Muscle of back (tissue), 11 donors: ENCODE results near the gene PPP6R1. TPM values are rescaled to one million over a fixed set of nuclear protein-coding genes. Genes with fewer than 3 reads are reported as not detected.

Experiments used
- DNase-seq, 3 donors: peaks; one replicate each; pipeline versions ENCODE4 v3.0.0 to v3.0.0-alpha.2; 2013
- polyA plus RNA-seq, 10 donors: library from polyadenylated mRNA; unstranded; fragments of 120-200 nt; gene quantifications; one replicate each; pipeline ENCODE4 v1.2.1, GENCODE V29; 2013; ENCODE audit not compliant: insufficient read length in 10 of 10

Gene PPP6R1
- polyA plus RNA-seq, 10 donors = 21.5 to 31.9 (median 27.8) TPM

DNA sequence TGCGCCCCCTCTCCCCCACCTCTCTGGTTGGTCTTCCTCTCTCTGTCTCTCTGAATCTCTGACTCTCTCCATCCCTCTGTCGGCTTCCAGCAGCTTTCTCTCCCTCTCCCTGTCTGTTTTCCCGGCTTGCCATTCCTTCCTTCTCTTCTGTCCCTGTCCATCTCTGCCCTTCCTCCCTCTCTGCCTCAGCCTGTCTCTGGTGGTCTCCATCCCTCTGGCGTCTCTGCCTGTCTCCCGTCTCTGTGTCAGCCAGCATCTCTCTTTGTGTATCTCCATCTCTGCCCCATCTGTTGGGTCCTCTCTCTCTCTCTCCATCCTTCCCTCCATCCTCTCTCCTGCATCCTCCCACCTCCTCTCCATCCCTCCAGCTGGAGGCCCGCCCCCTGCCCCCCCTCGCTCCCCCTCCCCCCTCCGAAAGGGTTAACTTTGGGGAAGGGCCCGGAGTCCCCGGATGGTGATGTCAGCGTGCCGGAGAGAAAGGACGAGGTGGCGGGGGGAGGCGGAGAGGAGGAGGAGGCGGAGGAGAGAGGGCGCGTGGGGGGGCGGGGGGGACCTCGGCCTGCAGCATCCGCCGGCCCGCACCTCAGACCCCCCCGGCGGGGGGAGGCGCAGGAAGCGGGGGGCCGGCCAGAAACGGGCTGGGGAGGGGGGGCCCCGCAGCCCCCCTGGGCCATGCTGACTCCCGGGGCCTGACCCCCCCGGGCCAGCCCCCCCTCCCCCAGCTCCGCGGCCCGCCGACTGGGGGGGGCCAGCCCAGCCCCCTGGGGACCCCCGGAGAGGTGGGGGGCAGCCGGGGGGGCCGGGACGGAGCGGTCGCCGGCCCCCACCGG lies 24.9 kb upstream of the PPP6R1 start, which contains the start of gene BRSK1:
Gene BRSK1 (plus strand): TSS at position 450 of the 830 bp plus-strand sequence. CDS start 446 bp downstream, outside the sequence.
- peak; percentile 62 to 83 (median 77) for DNase-seq

DNA sequence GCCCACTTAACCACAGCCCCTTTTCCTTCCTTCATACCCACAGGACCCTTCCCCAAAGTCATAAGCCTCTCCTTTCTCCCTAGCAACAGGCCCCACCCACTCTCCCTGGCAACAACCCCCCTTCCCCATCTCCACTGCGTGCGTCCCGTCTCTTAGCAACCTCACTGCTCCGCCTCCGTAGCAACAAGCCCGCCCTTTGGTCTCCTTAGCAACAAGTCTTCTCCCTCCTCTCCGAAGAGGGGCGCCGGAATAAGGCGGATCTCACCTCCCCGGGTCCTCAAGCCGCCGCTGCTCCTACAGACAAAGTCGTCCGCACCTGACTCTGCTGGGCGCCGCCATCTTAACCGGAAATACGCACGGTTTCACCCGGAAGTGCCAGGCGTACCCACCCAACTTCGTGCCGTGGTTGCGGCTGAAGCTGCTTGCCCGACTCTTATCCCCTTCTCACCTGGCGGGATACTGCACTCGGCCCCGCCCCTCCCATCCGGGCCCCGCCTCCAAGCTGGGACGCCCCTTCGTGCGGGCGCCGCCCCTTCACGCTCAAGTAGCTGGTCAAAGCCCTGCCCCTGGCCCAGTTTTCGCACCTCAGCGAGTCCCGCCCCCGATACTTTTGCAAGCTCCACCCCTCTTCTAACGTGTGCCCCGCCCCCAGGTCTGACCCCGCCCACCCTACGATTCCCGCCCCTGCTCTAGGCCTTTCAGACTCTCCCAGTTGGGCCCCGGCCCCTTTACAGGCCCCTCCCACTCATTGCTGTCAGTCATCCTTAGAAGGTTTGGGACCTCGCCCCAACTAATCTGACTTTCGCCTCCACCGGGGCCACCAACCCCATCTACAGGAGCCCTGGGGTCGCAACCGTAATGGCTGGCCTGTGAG lies 21.2 kb upstream of the PPP6R1 start, which contains the start of gene HSPBP1:
Gene HSPBP1 (minus strand): TSS at position 341 of the 874 bp plus-strand sequence. CDS start 502 bp downstream, outside the sequence.
- peak; percentile 90 to 97 (median 92) for DNase-seq

DNA sequence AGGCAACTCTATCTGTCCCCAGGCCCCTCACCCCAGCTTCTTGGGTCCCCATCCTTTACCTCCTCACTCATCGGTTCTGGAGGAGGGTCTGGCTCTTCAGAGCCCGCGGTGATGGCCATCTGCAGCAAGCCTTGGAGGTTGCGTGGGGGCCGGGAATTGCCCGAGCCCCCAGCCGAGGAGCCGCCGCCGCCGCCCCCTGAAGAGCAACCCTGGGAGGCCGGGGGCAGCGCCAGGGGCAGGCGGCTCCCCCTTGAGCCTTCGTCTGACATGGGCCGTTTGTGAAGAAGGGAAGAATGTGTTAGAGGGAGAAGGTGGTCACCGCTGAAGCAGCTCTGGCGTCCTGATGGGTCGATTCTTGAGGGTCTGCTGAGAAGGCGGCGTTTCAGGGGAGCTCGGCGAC lies 20.5 kb upstream of the PPP6R1 start:
- DNase-seq = no peak

DNA sequence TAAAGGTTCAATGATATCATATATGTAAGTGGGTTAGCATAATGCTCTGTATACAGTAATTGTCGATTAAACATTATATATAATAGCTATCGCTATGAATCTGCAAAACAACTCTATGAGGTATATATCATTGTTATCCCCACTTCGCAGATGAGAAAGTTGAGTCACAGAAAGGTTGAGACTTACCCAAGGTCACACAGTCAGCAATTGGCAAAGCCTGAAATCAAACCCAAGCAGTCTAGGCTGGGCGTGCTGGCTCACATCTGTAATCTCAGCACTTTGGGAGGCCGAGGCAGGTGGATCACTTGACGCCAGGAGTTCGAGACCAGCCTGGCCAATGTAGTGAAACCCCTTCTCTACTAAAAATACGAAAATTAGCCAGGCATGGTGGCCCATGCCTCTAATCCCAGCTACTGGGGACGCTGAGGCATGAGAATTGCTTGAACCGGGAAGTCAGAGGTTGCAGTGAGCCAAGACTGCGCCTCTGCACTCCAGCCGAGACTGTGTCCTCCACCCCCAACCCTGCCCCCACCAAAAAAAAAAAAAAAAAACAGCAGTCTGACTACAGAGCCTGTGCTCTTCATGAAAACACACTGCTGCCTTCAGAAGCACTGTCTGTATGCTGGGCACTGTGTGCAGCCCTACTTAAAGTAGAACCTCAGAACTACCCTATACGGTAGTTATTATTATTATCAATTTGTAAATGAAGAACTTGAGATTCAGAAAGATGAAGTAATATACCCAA lies 19.7 kb upstream of the PPP6R1 start:
- DNase-seq = no peak

DNA sequence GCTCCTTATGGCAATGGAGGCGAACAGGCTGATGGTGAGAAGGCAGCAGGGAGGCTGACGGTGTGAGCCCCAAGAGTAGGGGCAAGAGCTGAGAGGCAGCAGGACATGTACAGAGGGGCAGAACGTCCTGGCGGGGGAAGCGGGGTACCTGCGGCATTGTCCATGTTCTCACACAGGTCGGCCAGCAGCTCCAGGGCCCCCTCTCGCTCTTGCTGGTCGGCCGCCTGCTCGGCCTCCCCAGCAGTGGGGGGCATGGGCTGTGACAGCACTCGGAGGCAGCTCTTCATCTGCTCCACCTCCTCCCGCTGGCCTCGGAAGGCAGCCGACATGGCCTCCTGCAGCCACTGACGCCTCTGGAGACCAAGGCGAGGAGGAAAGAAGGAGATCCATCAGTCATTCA lies 18.7 kb upstream of the PPP6R1 start:
- DNase-seq = no peak

DNA sequence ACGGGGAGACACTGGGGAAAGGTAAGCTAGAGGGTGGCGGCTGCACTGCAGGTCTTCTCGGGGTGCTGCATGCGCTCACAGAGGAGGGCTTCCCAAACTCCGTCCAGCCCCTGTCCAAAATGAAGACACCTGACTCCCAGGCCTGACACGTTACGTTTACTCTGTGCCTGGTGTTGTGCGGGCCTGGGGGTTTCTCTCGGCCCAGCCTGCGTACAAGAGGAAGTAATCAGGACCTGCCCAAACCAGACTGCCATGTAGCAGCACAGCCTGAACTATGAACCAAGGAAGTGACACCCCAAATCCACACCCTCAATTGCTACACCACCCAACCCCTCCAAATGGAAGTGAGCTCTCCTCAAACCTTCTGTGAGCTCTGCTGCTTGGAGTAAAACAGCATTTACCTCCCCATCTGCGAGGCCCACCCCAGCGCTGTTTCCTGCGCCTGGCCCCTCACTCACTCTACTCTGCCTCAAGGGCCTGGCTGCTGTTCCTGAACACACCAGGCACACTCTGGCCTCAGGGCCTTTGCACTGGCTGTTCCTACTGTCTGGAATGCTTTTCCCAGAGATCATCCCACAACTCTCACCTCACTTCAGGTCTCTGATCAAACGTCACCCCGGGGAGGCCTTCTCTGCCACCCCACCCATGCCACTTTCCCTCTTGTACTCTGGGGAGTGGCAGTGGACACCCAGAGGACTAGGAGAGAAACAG lies 18.1 kb upstream of the PPP6R1 start:
- DNase-seq = no peak

DNA sequence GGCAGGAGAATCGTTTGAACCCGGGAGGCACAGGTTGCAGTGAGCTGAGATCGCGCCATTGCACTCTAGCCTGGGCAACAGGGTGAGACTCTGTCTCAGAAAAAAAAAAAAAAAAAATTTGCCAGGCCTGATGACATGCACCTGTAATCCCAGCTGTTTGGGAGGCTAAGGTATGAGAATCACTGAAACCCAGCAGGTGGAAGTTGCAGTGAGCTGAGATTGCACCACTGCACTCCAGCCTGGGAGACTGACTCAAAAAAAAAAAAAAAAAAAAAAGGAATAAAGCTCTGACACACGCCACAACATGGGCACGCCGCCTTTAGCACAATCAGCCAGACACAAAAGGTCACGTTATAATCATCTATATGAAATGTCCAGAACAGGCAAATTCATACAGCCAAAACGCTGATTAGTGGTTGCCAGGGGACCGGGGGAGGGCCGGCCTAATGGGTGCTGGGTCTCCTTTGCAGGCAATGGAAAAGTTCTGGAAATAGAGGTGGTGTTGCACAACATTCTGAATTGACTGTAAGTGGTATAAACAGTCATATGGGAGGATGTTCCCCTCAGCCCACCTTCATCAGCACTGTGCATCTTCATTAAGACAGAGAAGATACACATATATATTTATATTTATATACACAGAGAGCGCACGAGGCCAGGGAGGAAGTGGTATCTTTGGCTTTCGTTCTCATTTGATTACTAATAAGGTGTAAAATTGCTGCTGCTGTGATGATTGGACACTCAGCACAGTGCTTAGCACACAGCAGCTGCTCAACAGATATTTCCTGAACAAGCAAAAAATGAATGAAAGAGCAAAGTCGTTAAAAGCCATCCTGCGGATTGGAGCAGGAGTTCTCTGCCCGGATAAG lies 17.3 kb upstream of the PPP6R1 start:
- DNase-seq = no peak

DNA sequence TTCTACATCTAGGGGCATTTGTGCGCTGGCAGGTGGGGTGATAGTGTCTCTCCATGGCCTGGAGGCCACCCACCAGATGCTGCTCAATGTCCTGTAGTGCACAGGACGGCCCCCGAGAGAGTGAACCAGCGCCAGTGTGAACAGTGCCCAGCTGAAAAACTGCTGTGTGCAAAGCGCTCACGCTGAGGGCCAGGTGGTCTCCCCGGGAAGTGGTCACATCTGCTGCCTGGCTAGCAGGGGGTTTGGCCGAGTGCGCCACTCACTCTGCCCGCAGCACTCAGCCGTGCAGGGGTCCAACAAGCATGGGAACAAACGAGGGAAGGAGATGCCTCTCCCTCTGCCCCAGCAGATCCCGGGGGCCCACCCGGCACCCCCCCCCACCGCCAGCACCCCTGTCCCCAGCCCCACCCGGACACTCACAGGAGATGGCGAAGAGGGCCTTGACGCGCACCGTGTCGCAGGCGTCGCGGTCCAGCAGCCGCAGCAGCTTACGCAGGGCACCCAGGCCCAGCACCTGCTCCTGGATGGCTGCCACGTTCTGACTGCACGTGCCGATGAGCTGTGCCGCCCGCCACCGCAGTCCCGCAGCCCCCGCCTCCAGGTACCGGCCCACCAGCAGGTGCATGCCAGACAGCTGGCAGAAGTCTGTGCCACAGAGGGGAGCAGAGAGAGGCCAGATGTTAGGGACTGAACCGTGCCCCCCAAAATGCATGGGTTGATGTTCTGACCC lies 15.3 kb upstream of the PPP6R1 start:
- DNase-seq = no peak

DNA sequence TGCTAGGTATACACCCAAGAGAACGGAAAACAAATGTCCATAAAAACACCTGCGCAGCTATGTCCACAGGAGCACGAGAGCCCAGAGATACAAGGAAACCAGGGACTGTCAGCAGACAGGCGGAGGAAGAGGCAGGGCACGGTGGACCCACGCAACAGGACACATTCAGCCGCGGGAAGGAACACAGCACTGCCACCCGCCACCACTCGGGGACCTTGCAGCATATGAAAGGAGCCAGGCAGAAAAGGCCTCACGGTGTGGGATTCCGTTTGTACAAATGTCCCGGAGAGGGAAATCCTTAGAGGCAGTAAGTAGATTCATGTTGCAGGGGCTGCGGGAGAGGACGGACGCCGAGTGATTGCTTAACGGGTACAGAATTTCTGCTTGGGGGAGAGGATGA lies 13.3 kb upstream of the PPP6R1 start:
- no peak for DNase-seq

DNA sequence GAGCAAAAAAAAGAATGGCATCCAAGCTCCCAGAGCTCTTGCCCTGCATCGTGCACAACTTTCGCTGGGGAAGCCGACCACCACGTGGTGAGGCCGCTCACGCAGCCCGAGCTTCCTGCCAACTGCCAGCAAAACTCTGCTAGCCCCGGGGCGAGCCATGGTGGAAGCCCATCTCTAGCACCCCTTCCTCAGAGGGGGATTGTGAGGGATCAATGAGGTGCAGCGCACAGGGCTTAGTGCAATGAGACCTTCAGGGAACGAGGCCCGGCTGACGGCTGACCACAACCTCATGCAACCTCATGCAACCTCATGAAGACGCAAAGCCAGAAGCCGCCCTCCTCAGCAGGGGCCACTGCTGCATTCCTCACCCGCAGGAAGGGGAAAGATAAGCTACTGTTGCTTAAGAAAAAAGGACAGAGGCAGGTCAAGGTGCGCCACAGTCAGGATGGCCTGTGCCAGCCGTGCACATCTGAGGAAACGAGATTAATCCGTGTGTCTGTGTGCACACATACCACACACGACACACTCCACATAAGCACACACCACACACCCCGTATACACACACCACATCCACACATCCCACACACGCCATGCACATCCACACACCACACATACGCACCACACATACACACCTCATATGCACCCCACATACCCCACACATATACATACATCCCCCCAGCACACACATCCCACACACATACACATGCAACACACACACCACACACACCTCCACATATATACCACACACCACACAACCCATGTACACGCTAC lies 11.5 kb upstream of the PPP6R1 start:
- DNase-seq = no peak

DNA sequence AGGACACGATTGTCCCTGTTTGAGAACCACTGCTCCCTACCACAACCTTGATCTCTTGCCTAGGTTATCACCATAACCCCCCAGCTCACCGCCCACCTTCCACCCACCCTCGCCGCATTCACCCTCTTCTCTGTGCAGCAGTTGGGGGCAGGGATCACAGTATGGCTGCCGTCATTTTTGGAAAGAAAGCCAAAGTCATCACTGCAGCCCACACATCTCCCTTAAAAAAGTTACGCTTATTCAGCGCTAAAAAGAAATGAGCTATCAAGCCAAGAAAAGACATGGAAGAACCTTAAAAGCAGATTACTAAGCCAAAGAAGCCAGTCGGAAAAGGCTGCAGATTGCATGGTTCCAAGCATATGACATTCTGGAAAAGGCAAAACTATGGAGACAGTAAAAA lies 10.5 kb upstream of the PPP6R1 start:
- no peak for DNase-seq

DNA sequence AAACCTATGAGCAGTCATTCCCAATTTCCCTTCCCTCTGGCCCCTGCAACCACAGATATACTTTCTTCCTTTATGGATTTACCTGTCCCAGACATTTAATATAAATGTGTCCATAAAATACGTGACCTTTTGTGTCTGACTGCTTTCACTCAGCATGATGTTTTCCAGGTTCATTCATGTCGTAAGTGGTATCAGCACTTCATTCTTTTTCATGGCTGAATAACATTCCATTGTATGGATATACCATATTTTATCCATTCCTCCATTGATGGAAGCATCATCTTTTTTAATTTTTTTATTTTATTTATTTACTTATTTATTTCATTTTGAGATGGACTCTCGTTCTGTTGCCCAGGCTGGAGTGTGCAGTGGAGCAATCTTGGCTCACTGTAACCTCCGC lies 8.0 kb upstream of the PPP6R1 start:
- no peak for DNase-seq

DNA sequence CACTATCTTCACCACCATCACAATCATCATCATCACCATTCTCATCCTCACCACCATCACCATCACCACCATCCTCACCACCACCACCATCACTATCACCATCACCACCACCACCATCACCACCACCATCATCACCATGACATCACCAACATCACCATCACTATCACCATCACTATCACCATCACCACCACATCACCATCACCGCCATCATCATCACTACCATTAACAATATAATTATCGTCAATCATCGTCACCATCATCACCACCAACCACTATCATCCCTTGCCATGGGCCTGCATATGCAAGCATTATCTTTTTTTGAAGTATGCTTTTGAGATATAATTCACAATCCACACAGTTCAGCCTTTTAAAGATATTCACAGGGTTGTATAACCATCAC lies 7.6 kb upstream of the PPP6R1 start:
- no peak for DNase-seq

DNA sequence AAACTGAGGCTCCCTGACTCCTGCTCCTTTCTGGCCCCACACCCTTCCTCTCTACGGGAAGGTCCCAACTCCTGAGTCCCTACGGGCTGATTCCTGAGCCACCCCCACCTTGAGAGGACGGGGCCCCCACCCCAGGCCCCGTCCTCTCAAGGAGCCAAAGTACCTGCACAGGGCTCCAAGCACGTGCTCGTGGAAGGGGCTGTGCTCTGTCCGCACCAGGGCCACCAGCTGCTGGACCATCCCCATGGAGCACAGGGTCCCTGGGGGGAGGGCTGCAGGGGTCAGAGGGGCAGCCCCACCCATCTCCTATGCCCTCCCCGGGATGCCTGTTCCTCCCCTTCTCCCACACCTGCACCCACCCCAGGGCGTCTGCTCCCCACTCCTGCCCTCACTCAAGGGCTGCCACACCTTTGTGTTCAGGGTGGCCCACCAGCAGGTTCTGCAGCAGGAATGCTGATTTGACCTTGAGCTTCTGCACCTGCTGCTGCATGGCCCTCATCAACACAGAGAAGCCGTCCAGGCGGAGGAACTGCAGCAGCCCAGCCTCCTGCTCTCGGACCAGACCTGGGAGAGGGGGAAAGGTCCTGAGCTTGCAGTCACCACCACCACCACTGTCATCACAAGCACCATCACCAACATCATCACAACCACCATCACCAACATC lies 7.0 kb upstream of the PPP6R1 start:
- no peak for DNase-seq

DNA sequence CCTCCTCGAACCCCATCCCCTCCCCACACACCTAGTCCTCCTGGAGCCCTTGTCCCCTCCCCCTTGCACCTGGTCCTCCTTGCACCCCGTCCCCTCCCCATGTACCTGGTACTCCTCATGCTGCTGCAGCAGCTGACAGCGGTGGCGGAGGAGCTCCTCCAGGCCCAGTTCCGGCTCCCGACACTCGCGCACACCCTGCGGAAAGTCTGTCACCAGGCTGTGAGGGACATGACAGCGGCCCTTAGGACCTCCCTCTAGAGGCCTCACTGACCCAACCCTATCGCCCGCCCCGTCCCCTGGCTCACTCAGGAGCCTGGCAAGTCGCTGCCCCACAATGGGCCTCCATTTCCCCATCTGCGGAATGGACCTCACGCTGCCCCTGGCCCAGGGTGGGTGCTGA lies 6.4 kb upstream of the PPP6R1 start:
- no peak for DNase-seq

DNA sequence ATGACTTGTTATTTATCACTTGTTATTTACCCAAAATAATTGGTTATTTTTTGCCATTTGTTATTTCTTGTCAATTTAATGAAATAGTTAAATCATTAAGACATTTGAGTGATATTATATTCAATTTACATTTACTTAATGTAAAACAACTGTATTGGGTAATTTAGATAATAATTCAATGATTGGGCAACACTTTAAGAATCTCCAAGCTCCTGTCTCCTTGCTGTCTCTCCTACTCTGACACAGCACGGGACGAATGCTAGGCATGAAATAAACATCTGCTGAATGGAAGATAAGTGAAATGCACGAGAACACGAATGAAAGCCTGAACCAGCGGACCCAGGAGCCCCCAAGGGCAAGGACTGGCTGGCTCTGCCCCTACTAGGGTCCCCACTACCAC lies 5.7 kb upstream of the PPP6R1 start:
- no peak for DNase-seq

DNA sequence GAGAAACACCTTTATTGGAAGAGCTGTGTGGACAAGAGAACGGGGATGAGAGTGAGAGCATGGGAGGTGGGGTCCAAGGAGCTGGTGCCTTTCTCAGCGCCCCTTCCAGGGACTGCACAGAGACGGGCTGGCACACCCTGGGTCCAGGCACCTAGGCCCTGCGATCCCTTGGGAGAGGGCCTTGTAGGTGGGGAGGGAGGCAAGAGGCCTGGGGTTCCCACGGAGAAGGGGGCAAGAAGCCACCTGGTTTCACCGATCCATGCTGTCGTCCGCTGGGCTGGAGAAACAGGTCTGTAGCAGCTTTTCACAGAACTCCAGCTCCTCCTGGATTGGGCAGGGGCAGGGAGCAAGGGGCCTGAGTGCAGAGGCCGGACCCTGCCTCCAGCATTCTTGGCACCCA lies 3.5 kb upstream of the PPP6R1 start:
- DNase-seq = no peak

DNA sequence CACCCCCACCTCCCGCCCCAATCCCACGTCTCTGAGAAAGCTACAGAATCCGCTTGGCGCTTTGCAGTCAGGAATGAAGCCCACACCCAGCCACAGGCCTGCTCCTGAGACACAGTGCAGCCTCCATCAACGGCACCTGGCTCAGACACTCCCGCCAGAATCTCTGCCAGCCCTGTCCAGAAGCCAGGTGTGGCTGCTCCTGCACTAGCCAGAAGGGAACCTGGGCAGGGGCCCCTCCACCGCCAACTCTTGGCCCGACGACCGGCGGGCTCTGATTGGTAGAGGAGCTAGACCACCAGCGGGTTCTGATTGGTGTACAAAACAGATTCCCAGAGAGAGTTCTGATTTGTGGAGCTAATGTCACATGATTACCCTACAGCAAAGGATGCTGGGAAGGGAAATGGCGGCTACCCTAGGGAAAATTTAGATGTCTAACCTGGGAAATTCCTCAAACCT lies 2.9 kb upstream of the PPP6R1 start:
- no peak for DNase-seq
